ENCODE data around the gene ALCAM.

The ALCAM gene

DNA sequence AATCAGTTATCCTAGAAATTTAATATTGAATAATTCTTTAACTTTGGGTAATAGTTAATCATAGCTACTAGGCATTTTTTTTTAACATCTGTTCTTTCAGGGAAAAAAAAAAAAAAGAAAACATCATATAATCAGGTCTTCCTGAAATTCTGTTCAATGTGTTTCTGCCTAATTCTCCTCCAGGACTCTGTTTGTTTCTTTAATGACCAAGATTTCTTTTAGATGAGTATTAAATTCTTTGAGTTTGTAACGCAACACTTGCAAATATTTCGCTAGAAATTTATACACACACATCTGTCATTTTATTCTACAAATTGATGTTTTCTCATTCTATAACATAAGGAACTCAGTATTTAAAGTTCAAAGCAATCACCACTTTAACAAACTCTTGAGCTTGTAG, 56.7 kb downstream of the ALCAM start:
- DNase-seq (ENCODE audit: low read depth), result no peak
- TF ChIP-seq, protein P1, sequence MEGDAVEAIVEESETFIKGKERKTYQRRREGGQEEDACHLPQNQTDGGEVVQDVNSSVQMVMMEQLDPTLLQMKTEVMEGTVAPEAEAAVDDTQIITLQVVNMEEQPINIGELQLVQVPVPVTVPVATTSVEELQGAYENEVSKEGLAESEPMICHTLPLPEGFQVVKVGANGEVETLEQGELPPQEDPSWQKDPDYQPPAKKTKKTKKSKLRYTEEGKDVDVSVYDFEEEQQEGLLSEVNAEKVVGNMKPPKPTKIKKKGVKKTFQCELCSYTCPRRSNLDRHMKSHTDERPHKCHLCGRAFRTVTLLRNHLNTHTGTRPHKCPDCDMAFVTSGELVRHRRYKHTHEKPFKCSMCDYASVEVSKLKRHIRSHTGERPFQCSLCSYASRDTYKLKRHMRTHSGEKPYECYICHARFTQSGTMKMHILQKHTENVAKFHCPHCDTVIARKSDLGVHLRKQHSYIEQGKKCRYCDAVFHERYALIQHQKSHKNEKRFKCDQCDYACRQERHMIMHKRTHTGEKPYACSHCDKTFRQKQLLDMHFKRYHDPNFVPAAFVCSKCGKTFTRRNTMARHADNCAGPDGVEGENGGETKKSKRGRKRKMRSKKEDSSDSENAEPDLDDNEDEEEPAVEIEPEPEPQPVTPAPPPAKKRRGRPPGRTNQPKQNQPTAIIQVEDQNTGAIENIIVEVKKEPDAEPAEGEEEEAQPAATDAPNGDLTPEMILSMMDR (conservative IDR thresholded peaks at IDR 0.05; ENCODE audit: control insufficient read depth, insufficient read depth, low read depth, low read length), result no peak
- no peak overlapping the region for H3K4me3 ChIP-seq (ENCODE audit: control insufficient read depth, low read depth, low read length)

DNA sequence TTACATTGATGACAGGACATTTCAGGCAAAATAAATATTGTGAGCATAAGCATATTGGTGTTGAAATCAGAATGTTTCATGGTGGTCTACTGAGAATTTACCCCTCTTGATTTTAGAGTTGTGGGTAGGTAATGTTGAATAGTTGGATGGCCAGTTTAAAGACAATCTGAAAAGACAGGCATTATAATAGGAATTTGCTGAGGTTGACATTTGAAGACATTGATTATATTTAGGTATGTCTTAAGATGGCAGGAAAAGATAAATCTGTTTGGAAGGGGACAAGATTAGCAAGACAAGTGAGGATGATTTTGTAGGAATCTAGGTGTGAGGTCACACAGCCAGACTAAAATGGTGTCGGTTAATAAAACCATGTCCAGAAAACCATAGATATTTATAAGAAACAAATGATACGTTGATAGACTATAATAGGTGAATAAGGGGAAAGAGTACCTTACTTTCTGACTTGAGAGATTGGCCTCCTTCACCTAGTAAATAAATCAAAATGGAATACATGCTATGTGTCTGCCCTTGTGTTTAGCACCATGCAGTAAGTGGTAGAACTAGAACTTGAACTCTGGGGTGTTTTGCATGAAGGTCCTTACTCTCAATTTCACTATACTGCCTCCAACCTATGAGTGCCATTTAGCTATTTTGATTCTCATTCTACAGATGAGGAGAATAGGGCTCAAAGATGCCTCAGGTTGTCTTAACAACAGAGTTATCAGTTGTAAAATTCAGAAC, 57.9 kb downstream of the ALCAM start:
- TF ChIP-seq, protein P1 (conservative IDR thresholded peaks at IDR 0.05; ENCODE audit: control insufficient read depth, insufficient read depth, low read depth, low read length), result no peak
- no peak overlapping the region for H3K4me3 ChIP-seq (ENCODE audit: control insufficient read depth, low read depth, low read length)
- no peak for DNase-seq (ENCODE audit: low read depth)

DNA sequence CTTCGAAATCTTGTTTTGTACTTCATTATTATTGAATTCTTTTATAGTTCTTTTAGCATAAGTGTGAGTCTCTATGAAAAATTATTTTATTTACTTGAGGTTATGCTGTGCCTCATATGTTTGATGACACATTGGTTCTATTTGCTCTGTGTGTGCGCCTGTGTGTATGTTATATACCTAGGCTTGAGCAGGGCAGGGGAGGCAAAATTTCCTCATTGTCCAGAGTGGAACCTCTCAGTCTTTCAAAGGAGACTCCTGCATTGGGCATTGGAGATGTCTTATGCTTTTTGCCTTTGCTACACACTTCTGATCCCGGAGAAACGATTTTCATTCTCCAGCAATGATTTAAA, 58.4 kb downstream of the ALCAM start:
- DNase-seq (ENCODE audit: low read depth), result no peak
- H3K4me3 ChIP-seq (ENCODE audit: control insufficient read depth, low read depth, low read length), result no peak overlapping the region
- TF ChIP-seq, protein P1 (conservative IDR thresholded peaks at IDR 0.05; ENCODE audit: control insufficient read depth, insufficient read depth, low read depth, low read length), result no peak

DNA sequence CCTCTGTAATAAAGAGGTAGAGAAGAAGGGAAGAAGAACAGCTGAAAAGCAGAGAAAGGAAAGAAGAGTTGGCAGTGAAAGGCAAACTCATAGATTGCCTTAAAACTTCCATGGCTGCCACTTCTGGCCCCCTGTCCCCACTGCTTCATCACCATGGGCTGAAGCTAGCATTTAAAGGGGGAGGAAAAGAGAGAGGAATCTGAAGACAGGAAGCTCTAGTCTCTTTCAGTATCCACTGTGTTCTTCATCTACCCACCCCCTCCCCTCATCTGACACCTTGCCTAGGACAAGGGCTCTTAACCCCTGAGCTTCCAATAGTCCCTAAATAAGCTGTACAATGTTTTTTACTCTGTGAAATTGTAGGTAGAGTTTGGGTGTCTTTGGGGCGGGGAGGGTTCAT, 60.6 kb downstream of the ALCAM start:
- no peak overlapping the region for H3K4me3 ChIP-seq (ENCODE audit: control insufficient read depth, low read depth, low read length)
- no peak for DNase-seq (ENCODE audit: low read depth)
- TF ChIP-seq, protein P1 (conservative IDR thresholded peaks at IDR 0.05; ENCODE audit: control insufficient read depth, insufficient read depth, low read depth, low read length), result no peak

DNA sequence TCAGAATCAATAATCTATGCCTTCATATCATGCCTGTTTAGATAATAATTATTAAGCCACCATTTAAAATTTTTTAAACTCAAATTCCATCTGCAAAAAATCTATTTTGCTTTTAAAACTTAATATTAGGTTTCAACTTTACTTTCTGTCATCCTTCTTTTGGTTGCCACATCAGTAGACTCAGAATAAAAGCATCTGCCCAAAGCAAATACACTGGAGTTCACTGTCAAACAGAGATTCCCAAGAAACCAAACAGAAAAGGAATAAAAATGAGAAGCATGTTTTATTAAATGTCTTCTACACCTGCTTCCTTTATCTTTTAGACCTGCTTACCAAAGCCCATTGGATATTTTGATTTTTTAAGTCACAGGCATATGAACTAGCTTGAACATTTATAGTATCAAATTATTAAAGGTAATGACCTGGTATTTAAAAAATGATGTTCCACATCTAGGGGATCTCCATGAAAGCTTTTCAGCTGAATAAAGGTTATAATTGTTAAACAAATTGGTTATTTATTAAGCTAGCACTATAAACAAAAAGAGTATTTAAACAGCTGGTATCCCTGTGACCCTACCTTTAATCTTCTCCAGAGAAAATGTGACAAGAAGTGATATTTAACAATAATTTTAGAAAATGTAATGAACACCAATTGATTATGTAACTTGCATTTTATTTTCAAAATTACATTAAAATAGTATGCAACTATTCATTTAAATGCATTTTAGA, 62.5 kb downstream of the ALCAM start:
- TF ChIP-seq, protein P1 (conservative IDR thresholded peaks at IDR 0.05; ENCODE audit: control insufficient read depth, insufficient read depth, low read depth, low read length), result no peak
- no peak overlapping the region for H3K4me3 ChIP-seq (ENCODE audit: control insufficient read depth, low read depth, low read length)
- no peak for DNase-seq (ENCODE audit: low read depth)

DNA sequence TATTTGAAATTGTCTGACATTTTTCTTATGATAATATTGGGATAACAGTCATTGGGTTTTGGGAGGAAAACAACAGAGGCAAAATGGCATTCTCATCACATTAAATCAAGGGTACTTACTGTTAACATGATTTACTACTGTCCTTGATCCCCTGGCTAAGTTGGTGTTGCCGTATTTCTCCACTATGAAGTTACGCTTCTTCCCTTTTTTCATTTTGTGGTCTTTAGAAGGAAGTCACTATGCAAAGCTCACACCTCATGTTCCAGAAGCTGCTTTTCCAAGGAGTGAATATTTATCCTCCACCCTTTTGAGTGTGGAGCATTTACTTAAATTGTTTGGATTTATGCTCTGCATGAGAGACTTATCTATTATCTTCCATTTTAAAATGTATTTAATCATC, 63.7 kb downstream of the ALCAM start:
- TF ChIP-seq, protein P1 (conservative IDR thresholded peaks at IDR 0.05; ENCODE audit: control insufficient read depth, insufficient read depth, low read depth, low read length), result no peak
- no peak overlapping the region for H3K4me3 ChIP-seq (ENCODE audit: control insufficient read depth, low read depth, low read length)
- DNase-seq (ENCODE audit: low read depth), result no peak
